Iris pigment epithelial cell (primary cell): ENCODE results near the gene TRAF6.

ENCODE experiments used
- DNase-seq: peaks from one replicate; pipeline ENCODE4 v3.0.0-alpha.2; 2011; ENCODE audit warnings: low read depth

Gene TRAF6

GRCh38 chr11:36458129-36458915 lies 51.8 kb downstream of the TRAF6 start:
- DNase-seq, result no peak

GRCh38 chr11:36456156-36456555 lies 53.9 kb downstream of the TRAF6 start:
- peak; percentile 50 for DNase-seq

GRCh38 chr11:36455658-36456111 lies 54.4 kb downstream of the TRAF6 start:
- peak; percentile 98 for DNase-seq

- no peak for DNase-seq
Observed at GRCh38 chr11:36454941-36455631, 55.0 kb downstream of the TRAF6 start.

GRCh38 chr11:36454551-36454940 lies 55.5 kb downstream of the TRAF6 start:
- DNase-seq, result no peak

- DNase-seq, result peak; percentile 64
Observed at GRCh38 chr11:36453678-36454077, 56.4 kb downstream of the TRAF6 start.

- no peak for DNase-seq
Observed at GRCh38 chr11:36452961-36453360, 57.1 kb downstream of the TRAF6 start.

- no peak for DNase-seq
Observed at GRCh38 chr11:36452236-36452940, 57.7 kb downstream of the TRAF6 start.

- DNase-seq, result no peak
Observed at GRCh38 chr11:36451681-36452080, 58.4 kb downstream of the TRAF6 start.

- no peak for DNase-seq
Observed at GRCh38 chr11:36451045-36451444, 59.0 kb downstream of the TRAF6 start.

GRCh38 chr11:36450110-36450572 lies 59.9 kb downstream of the TRAF6 start:
- DNase-seq, result no peak

- DNase-seq, result no peak
Observed at GRCh38 chr11:36449561-36450096, 60.4 kb downstream of the TRAF6 start.

GRCh38 chr11:36447947-36448346 lies 62.1 kb downstream of the TRAF6 start:
- no peak for DNase-seq

GRCh38 chr11:36447514-36447913 lies 62.6 kb downstream of the TRAF6 start:
- no peak for DNase-seq

GRCh38 chr11:36446135-36446534 lies 63.9 kb downstream of the TRAF6 start:
- DNase-seq, result no peak

GRCh38 chr11:36443661-36444060 lies 66.4 kb downstream of the TRAF6 start:
- no peak for DNase-seq

GRCh38 chr11:36441610-36442208 lies 68.4 kb downstream of the TRAF6 start:
- DNase-seq, result no peak

- DNase-seq, result no peak
Observed at GRCh38 chr11:36438126-36438525, 71.9 kb downstream of the TRAF6 start.

GRCh38 chr11:36437413-36437812 lies 72.7 kb downstream of the TRAF6 start:
- DNase-seq, result no peak
